ENCODE measurements around the gene PTGER3.

PTGER3 gene

DNA sequence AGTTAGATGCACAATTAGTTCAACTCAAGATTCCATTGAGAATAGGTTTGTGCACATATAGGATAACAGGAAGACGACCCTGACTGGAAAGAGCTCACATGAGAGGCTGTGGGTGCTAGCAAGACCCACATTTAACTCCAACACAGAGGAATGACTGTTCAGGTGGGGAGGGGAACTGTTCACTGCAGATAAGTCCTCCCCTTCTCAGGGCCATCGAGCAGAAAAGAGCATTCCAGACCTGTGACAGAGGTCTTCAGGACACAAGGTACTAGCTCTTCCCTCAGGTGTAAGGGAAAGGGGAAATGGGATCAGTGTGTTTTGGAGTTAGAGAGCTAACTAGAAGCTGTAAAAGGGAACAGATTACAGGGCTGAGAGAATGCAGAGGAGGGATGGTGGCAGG is 8.7 kb downstream of the PTGER3 start:
- TF ChIP-seq, protein P1, sequence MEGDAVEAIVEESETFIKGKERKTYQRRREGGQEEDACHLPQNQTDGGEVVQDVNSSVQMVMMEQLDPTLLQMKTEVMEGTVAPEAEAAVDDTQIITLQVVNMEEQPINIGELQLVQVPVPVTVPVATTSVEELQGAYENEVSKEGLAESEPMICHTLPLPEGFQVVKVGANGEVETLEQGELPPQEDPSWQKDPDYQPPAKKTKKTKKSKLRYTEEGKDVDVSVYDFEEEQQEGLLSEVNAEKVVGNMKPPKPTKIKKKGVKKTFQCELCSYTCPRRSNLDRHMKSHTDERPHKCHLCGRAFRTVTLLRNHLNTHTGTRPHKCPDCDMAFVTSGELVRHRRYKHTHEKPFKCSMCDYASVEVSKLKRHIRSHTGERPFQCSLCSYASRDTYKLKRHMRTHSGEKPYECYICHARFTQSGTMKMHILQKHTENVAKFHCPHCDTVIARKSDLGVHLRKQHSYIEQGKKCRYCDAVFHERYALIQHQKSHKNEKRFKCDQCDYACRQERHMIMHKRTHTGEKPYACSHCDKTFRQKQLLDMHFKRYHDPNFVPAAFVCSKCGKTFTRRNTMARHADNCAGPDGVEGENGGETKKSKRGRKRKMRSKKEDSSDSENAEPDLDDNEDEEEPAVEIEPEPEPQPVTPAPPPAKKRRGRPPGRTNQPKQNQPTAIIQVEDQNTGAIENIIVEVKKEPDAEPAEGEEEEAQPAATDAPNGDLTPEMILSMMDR (IDR thresholded peaks at IDR 0.05; ENCODE audit: low read depth, low read length): no peak
- DNase-seq (ENCODE audit: extremely low read depth, low read depth): no peak

DNA sequence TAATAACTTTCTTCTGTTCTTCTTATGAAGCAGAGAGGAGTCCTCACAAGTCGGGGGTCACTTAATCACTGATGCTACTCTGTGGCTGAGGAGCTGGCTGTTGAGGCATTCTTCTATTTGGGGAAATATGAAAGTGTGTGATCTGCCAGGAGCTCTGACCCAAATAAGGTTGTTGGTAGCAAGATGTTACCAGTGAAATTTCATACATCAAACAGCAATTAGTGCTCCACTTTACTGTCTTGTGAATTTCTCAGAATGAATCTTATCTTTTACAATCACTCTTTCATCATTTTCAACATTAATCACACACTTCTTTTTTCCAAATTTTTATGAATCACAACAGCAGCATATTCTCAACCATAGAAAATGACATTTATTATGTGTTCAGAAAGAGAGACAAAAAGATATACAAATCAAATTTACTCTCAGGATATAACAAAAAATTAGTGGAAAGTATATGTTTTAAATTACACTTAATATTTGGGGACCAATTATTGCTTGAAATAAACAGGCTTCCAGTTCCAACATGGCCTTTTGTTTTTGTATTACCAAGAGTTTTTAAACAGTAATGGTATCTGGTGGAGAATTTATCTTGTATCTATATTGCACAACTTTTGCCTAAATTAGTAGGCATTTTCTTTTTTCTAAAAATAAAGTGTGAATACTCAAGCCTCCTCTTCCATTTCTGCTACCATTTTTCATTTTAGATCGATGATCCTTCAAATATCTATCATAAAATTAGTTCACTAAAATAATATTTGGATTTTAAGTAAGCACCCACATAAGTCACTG is 9.6 kb downstream of the PTGER3 start:
- TF ChIP-seq, protein P1 (IDR thresholded peaks at IDR 0.05; ENCODE audit: low read depth, low read length): no peak
- no peak for DNase-seq (ENCODE audit: extremely low read depth, low read depth)

DNA sequence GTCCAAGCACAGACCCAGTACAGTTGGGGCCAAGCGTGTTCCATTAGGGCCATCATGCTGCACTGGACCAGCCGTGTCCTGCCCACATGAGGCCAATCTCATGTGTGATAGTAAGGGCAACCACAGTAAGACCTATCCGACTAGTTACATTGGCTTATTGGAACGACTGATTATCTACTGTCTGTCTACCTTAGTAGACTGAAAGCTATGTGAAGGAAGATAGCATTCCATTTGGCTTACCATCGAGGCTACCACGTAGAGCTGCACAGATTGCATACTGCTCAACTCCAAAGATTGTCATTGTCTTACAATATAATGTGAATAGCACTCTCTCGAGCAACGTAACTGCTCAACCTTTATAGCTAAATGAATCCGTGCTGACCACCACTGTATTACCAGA is 10.6 kb downstream of the PTGER3 start:
- TF ChIP-seq, protein P1 (IDR thresholded peaks at IDR 0.05; ENCODE audit: low read depth, low read length): no peak
- no peak for DNase-seq (ENCODE audit: extremely low read depth, low read depth)

DNA sequence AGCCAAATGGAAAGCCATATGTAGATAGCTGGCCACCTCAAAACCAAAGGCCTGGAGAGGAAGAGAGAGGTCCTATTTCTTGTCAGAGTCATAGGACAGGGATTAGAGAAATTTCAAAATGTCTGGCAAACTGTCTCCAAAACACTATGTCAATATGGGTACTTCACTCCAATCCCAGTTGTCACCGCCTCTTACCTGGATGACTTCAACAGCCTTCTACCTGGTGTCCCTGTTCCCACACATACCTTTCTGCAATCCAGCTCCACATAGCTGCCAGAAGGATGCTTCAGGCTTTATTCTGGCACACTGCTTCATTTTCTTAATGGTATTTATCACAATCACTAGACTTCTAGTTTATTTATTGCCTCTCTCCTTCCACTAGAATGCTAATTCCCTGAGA is 14.5 kb downstream of the PTGER3 start:
- no peak for DNase-seq (ENCODE audit: extremely low read depth, low read depth)
- TF ChIP-seq, protein P1 (IDR thresholded peaks at IDR 0.05; ENCODE audit: low read depth, low read length): no peak

DNA sequence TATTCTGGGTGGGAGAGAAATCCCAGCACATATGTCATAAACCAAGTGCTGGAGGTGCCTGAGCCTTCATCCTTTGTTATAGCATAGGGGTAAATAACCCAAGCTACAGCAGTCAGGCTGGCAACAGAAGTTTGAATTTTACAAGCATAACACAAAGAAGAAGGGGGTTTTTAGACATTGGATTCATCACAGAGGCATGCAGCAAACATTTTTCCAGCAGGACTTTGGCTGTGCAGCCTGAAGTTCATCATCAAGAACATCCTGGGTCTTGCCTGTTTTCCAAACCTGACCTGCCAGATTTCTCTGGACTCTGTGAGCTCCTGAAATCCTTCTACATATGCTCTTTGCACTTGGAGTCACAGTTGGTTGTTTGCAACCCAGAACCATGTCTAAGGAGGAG is 16.2 kb downstream of the PTGER3 start:
- TF ChIP-seq, protein P1 (IDR thresholded peaks at IDR 0.05; ENCODE audit: low read depth, low read length): no peak
- no peak for DNase-seq (ENCODE audit: extremely low read depth, low read depth)

DNA sequence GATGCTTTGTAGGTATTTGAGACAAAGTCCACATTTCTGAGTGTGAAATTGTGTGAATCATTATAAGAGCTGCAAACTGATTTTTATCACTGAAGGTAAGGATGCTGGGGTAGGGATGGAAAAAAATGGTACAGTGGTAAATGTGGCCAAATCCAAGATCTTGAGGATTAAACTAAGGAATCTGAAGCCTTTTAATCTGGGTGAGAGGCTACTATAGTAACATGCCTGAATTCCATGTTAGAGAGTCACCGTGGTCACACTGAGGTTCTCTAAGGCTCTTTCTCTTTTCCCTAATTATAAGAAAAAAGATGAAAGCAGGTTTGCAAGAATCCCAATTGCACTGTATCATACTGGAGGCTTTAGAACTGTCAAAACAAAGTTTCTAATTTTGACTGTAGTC is 17.6 kb downstream of the PTGER3 start:
- no peak for DNase-seq (ENCODE audit: extremely low read depth, low read depth)
- TF ChIP-seq, protein P1 (IDR thresholded peaks at IDR 0.05; ENCODE audit: low read depth, low read length): no peak

DNA sequence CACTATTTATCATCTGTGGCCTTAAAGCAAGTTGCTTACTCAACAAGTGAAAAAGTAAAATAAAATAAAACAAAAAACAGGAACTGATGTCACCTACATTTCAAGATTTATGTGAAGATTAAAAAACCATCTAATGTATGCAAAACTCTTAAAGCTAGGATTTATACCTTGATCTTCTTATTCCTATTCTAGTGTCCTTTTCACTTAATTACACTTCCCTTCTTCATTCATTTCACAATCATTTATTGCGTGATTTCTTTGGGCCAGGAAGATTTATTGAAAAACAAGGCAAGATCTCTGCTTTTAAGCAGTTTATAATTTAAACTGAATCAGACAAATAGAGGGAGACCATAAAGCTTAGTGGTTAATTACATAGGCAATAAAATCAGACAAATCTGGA is 18.6 kb downstream of the PTGER3 start:
- no peak for DNase-seq (ENCODE audit: extremely low read depth, low read depth)
- TF ChIP-seq, protein P1 (IDR thresholded peaks at IDR 0.05; ENCODE audit: low read depth, low read length): no peak

Data from AG09319 (cell line).